Omental fat pad (tissue), 4 donors: ENCODE data around the gene ARID2. TPM values are rescaled to one million over a fixed set of nuclear protein-coding genes. Genes with fewer than 3 reads are reported as not detected.

Source experiments
- ATAC-seq: fragments of 150-250 bp; one replicate; pipeline ENCODE4 v1.9.1; 2016; ENCODE audit warnings: mild to moderate bottlenecking, moderate library complexity; ENCODE audit not compliant: low FRiP score
- DNase-seq: peaks from one replicate; pipeline ENCODE4 v3.0.0-alpha.2; 2019; ENCODE audit warnings: low spot score
- CTCF ChIP-seq, 3 donors: fragments of 450-650 bp; IDR thresholded peaks; one replicate each; pipeline ENCODE4 v1.5.1; 2016 to 2017; ENCODE audit warnings: antibody characterized with exemption in 3 of 3, mild to moderate bottlenecking in 3 of 3, moderate library complexity in 2 of 3
- total RNA-seq, 4 donors: library from RNA; depleted of rRNA; stranded (reverse); fragments of >200 nt; gene quantifications; one replicate each; pipeline ENCODE4 v1.1.0, GENCODE V29; 2016

Gene ARID2
- total RNA-seq, 4 donors from 2014 or later, result 18.5 to 40.7 (median 27.3) TPM

GRCh38 chr12:45883187-45883586 is 153.7 kb downstream of the ARID2 start:
- DNase-seq (no peak), ATAC-seq (no peak)
- no peak for TF ChIP-seq CTCF (IDR thresholded peaks at IDR 0.05)

GRCh38 chr12:45886685-45887084 is 157.2 kb downstream of the ARID2 start:
- TF ChIP-seq CTCF (IDR thresholded peaks at IDR 0.05), result no peak
- DNase-seq, result no peak
- no peak for ATAC-seq

GRCh38 chr12:45887544-45887943 is 158.0 kb downstream of the ARID2 start:
- no peak for ATAC-seq
- TF ChIP-seq CTCF (IDR thresholded peaks at IDR 0.05), result no peak
- DNase-seq, result no peak

GRCh38 chr12:45890276-45890675 is 160.8 kb downstream of the ARID2 start:
- ATAC-seq (no peak), DNase-seq (no peak)
- no peak for TF ChIP-seq CTCF (IDR thresholded peaks at IDR 0.05)

- ATAC-seq (no peak), DNase-seq (no peak)
- TF ChIP-seq CTCF (IDR thresholded peaks at IDR 0.05), result no peak
Measured at GRCh38 chr12:45893240-45893639, 163.7 kb downstream of the ARID2 start.

GRCh38 chr12:45895961-45896360 is 166.5 kb downstream of the ARID2 start:
- DNase-seq (no peak), ATAC-seq (no peak)
- TF ChIP-seq CTCF (IDR thresholded peaks at IDR 0.05), result no peak

GRCh38 chr12:45898094-45898493 is 168.6 kb downstream of the ARID2 start:
- no peak for ATAC-seq
- no peak for TF ChIP-seq CTCF (IDR thresholded peaks at IDR 0.05)
- DNase-seq, result no peak
